HG03175 (cell line): ENCODE measurements around the gene KCNQ4.
A peak's percentile ranks its signal among the peaks of the same experiment; 100 is the strongest.

ENCODE experiments used
- ATAC-seq: cut with Tn5 transposase; IDR thresholded peaks from one replicate; pipeline ENCODE4 v1.9.1; 2021; ENCODE audit warnings: mild to moderate bottlenecking, moderate library complexity; ENCODE audit not compliant: unreplicated experiment

Gene KCNQ4

GRCh38 chr1:40783001-40783905, at the start of gene KCNQ4:
TSS of gene KCNQ4 (plus strand) at chr1:40783787. CDS start at chr1:40784094, 307 bp downstream.
- no peak for ATAC-seq

DNA sequence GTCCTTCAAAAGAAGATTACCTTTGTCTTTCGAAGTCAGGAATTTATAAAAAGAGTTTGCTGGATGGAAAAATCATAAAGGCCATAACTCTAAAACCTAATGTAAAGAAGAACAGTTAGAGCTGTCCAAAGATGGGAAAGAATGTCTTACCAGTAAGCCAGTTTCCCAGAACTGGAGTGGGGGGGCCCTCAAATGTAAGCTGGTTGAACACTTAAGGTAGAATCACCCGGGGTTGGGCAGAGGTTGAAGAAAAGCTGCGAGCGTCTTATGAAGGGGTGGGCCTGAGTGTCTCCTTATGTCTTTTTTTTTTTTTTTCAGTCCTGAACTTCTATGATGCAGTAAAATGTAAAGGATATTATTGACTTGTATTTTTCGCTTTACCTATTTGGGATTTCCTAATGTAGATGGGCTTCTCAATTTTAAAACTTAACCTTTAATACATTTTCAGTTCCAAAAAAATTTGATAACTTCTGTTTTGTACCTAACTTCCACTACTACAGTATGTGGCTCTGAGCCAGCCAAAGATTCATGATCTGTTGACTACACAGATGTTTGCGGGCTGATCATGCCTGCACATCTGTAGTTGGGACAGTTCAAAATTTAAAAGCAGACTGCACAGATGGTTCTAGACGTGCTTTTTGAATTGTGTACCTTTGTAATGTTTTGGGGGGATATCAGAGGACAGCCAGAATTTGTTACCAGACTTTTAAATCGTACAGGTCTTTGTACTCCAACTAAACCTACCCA, 48.5 kb upstream of the KCNQ4 start:
- ATAC-seq: no peak

GRCh38 chr1:40736085-40736531, 47.5 kb upstream of the KCNQ4 start:
- no peak for ATAC-seq

DNA sequence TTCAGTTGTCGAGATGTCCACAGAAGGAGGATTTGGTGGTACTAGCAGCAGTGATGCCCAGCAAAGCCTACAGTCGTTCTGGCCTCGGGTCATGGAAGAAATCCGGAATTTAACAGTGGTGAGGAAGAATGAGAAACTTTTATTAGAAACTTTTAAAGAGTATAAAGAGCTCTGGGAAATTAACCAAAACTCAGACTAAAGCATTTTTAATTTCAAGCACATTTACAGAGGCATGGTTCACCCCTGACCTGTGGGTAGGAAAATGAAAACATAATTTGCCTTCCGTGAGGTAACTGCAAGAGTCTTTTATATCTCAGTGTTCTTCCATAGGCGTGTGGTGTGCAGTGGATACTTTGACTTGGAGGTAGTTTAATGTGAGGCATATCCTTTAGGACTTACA, 44.8 kb upstream of the KCNQ4 start:
- ATAC-seq: no peak

DNA sequence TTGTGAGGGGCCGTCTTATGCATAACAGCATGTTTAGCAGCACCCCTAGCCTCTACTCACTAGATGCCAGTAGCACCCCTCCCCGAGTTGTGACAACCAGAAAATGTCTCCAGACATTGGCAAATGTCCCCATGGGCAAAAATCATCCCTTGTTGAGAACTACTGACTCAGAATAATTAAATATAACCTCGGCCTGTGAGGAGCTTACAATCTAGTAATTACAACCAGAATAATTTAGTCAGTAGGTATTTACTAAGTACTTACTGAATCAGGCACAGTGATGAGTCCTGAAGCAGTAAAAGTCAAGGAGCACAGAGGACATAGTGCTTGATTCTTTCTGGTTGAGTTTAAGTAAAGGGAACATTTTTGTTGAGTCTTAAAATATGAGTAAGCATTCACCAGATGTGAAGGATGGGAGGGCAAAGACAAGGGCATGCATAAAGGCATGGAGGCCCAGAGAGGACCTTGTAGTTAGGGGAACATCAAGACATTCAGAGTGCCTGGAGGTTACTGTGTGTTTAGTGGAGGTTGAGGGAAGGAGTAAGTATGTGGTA, 44.1 kb upstream of the KCNQ4 start:
- ATAC-seq: no peak

DNA sequence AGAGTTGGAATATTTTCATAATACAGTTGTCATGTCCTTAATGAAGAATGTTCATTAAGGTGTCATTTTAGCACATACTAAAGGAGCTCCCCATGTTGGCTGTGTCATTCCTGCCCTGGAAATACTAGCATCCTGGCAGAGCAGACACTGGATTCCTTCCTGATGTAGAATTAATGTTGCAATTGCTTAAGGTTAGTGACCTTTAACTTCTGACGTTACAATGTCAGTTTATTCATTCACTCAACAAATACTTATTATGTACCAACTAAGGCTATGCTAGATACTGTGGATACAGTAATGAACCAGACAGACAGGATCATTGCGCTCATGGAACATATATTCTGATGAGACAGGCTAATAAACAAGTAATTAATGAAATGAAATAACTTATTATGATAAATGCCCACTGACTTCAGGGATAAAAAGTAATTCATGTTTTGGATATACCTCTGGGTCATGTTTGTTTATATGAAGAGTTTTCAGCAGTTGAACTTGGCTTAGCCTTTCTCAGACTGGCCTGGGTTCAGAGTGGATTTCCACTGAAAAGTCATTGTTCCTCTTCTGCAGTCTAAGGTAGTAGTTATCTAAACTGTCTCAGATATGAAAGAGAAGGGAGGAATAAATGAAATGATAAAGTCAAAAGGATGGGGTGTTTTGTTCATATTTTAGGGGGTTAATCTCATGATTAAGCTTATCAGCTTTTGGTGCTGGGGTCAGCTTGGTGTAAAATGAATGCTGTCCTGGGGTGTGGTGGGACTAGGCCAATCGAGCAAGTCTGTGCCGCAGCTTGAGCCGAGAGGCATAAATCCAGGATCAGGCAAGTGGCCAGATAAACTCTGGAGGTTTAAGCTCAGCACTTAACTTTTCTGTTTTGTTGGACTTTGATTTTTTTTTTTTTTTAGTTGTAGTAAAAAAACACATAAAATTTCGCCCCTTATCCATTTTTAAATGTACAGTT, 43.3 kb upstream of the KCNQ4 start:
- no peak for ATAC-seq

- no peak for ATAC-seq
Observed at GRCh38 chr1:40740997-40741736, 42.4 kb upstream of the KCNQ4 start.

- ATAC-seq: no peak
Observed at GRCh38 chr1:40742363-40743061, 41.1 kb upstream of the KCNQ4 start.

GRCh38 chr1:40743452-40743851, 40.1 kb upstream of the KCNQ4 start:
- no peak for ATAC-seq

GRCh38 chr1:40743860-40744259, 39.7 kb upstream of the KCNQ4 start:
- no peak for ATAC-seq

DNA sequence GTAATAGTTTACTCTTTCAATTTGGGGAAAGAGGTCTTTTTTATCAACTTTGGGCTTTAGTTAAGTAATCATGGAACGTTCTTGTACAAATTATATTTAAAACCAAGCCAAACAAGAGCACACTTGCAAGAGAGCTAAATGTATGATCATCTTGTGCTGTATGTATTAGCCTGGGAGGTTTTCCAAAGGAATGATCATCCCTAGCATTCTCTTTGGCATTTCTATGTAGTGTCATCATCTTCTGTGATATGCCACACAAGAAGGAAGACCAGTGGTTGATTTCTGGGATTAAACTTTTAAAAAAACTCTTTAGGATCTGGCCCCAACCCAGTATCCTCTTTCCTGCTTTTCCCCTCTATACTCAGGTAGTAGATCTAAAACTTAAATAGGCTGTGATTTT, 38.4 kb upstream of the KCNQ4 start:
- ATAC-seq: no peak

DNA sequence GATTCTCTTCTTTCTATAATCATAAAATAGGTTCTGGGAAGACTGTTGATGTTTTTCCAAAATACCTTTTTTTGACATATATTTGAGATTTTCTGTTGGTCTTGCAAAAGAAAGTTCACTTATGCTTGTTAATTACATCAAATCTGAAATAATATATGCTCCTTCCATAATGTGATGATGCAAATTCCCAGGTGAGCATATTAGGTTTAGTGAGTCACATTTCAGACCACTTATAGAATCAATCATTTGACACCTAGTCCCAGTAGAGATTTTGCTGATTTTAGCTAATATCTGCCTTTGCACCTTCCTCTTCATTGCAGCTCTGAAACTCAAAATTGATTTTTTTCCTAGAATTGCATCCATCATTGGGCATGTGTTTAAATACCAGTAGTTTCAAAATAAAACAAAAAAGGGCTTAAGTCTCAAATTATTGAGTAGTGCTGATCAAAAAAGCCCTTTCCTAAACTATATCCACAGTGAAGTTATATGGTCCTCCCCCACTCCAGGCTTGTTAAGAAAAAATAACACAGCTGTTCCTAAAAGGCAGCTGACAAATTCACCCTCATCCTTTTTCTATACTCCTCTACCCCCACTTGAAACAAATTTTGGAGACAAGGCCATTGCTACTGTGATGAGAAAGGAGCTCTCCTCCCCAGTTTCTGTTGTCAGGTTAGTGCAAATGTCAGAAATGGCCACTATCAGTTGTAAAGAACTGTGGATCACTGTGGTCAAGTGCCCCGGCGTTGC, 37.1 kb upstream of the KCNQ4 start:
- ATAC-seq: no peak

GRCh38 chr1:40748841-40749718, 34.5 kb upstream of the KCNQ4 start:
- ATAC-seq: no peak

DNA sequence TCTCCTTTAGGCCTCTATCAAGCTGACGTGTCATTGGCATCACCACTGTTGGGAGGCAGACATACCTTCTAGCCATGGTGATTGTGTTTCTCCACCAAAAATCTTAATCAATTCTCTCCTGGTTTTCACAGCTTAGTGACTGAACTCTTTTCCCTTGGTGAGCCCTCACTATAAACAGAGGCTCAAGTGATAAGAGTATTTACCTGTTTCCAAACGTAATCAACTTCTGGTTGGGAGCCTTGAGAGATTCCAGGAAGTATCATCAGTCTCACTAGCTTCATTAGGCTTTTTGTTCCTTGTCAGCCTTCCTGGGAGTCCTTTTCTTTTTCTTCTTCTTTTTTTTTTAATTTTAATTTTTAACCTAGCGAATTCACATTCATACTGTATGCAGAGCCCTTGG, 33.8 kb upstream of the KCNQ4 start:
- no peak for ATAC-seq

DNA sequence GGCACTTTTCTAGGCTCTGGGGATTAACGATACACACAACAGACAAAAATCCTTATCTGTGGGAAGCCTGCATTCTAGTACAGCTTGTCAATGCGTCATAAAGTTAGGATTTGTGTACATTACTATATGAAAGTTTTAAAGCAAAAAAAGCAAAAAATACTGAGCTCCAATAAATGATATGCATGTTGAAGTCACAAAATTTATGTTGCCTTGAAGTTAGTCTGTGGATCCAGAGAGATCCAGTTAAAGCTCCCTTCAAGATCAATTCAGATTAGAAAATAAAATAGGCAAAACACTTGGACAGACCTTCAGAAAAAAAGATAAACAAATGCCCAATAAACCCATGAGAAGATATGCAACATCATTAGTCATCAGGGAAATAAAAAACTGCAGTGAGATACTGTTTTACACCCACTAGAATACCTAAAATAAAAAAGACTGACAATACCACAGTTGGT, 33.1 kb upstream of the KCNQ4 start:
- ATAC-seq: no peak

GRCh38 chr1:40751802-40752201, 31.8 kb upstream of the KCNQ4 start:
- ATAC-seq: no peak

DNA sequence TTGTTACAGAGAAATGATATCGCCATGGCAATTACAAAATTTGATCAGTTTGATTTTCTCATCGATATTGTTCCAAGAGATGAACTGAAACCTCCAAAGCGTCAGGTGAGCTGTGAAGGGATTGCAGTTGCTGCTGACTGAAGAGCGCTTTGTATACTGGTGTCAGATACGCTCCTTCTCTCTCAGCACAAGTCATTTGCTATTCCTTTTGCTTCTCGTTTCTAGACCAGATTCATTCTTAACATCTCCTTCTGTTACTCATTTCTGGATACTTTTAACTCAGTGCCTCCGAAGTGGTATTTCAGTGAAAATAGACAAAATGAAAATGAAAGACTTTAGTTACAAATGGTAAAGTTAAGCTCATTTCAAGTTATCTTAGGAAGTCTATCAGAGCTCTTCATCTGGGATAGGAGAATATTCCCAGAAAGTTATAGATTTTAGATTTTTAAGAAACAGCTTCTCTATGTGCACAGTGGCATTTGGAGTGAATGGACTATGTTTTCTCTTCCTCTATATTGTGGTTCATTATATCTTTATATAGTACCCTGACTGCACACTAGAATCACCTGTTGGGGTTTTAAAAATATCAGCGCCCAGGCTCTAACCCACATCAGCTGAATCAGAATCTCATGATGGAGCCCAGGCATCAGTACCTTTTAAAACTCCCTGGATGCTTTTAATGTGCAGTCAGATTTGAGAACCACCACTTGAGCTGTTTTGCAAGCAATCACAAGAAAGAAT, 30.3 kb upstream of the KCNQ4 start:
- peak; percentile 53 for ATAC-seq
